AG08395 (cell line): ENCODE data around the gene TMEM45A.
A peak's percentile ranks its signal among the peaks of the same experiment; 100 is the strongest.
"Not testable (repeated sequence)": the region's sequence is repeated elsewhere in the genome, so short reads cannot be mapped to it uniquely, and the experiment has no call there.

Source experiments
- DNase-seq: peaks from one replicate; pipeline ENCODE4 v3.0.0; 2012; ENCODE audit warnings: mixed read lengths, low spot score

TMEM45A gene

DNA sequence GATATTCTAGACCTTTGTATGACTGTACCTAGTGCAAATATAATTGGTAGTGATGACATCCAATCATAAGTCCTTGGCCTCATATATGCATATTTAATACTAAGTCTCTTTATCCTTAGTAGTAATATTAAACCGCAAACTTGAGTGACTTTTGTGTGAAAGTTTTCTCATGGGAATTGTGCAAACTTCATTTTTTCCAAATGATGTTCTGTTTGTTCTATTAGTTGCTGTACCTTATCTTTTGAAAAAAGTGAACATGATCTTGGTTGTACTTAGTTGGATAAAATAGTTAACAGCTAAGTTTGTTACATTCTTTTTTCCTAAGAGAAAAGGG, 43.2 kb downstream of the TMEM45A start:
- DNase-seq, result no peak

DNA sequence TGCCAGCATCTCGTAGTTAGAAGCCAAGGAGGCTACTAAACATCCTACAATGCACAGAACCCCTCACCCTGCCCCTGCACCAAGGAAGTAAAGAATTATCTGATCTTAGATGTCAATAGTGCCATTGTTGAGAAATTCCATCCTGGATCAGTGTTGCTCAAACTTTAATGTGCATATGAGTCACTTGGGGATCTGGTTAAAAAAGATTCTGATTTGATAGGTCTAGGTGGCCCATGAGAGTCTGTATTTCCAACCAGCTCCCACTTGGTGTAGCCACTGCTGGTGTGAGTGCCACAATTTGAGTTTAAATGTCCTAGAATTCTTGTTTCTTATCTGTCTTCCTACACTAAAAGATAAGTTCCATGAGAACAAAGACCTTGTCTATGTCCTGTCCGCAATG, 43.7 kb downstream of the TMEM45A start:
- DNase-seq, result no peak

GRCh38 chr3:100537646-100538338, 45.4 kb downstream of the TMEM45A start:
- DNase-seq, result no peak

GRCh38 chr3:100538339-100538706, 45.9 kb downstream of the TMEM45A start:
- no peak for DNase-seq

DNA sequence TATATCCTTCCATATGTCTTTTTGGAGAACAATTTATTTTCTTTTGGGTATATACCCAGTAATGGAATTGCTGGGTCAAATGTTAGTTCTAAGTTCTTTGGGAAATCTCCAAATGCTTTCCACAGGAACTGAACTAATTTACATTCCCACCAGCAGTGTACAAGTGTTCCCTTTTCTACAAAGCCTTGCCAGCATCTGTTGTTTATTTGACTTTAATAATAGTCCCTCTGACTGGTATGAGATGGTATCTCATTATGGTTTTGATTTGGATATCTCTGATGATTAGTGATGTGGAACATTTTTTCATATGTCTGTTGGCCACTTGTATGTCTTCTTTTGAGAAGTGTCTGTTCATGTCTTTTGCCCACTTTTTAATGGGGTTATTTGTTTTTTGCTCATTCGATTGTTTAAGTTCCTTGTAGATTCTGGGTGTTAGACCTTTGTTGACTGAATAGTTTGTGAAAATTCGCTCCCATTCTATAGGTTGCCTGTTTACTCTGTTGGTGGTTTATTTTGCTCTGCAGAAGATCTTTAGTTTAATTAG, 48.4 kb downstream of the TMEM45A start:
- DNase-seq, result no peak

DNA sequence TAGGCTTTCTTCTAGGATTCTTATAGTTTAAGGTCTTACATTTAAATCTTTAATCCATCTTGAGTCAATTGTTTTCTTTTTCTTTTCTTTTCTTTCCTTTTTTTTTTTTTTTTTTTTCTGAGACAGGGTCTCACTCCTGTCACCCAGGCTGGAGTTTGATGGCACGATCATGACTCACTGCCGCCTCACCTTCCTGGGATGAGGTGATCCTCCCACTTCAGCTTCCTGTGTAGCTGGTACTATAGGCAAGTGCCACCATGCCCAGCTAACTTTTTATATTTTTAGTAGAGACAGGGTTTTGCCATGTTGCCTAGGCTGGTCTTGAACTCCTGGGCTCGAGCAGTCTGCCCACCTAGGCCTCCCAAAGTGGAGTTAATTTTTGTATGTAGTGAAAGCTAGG, 49.0 kb downstream of the TMEM45A start:
- DNase-seq, result not testable (repeated sequence)

DNA sequence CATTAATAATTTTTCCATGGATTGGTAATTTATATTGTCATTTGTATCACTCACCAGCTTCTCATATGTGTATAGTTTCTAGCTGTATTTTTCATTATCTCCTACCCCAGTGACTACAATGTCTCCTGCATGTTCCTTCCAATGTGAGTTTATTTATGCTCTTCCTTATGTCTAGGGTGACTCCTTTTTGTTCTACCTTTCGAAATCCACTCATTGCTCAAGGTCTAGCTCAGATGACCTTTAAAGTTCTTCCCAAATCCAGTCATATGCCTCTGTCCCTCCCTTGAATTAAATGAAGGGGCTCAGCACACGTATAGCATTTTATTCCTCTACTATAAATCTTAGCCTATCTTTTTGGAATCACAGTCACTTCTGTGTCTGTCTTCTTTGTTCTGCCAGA, 53.0 kb downstream of the TMEM45A start:
- no peak for DNase-seq

DNA sequence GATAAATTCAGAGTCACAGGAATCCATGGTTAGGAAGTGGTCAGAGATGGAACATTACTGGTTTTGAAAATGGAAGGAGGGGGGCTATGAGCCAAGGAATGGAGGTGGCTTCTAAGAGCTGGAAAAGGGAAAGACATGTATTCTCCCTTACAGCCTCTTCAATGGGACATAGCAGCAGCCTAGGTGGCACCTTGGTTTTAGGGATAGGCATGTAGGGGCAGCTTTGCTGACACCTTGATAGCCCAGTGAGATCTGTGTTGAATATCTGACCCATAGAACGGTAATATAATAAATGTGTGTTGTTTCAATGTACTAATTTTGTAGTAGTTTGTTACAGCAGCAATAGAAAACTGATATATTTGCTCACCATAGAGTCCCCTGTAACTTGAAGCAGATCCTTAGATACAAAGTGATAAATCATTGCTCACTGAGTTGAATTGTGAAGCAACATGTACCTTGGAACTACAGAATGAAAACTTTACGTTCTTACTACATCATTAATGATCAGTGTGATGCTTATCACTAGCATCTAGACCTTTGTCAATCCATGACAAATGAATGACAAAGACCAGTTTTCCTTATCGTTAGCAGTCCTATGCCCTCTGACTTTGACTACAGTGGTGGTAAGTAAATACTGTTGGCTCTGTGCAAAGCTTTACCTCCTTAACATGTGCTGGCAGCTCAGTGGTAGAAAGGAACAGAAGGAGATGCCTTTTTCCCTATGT, 53.8 kb downstream of the TMEM45A start:
- no peak for DNase-seq

DNA sequence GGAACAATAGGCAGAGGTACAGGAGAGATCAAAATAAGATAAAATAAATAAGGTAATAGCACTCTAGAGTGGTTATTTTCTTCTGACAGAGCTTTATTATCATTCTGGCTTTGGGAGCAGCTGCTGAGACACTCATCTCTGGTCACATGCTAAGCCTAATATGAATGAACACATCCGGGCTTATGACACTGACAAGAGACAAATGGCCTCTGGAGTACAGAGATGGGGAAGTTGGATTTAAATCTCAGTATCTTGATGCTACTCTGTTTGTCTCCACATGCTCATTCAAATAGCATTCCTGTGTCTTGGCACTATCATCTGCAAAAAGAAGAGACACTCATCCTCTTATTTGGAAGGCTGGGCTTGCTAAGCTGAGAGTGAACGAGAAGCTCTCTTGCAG, 55.6 kb downstream of the TMEM45A start:
- DNase-seq, result no peak

DNA sequence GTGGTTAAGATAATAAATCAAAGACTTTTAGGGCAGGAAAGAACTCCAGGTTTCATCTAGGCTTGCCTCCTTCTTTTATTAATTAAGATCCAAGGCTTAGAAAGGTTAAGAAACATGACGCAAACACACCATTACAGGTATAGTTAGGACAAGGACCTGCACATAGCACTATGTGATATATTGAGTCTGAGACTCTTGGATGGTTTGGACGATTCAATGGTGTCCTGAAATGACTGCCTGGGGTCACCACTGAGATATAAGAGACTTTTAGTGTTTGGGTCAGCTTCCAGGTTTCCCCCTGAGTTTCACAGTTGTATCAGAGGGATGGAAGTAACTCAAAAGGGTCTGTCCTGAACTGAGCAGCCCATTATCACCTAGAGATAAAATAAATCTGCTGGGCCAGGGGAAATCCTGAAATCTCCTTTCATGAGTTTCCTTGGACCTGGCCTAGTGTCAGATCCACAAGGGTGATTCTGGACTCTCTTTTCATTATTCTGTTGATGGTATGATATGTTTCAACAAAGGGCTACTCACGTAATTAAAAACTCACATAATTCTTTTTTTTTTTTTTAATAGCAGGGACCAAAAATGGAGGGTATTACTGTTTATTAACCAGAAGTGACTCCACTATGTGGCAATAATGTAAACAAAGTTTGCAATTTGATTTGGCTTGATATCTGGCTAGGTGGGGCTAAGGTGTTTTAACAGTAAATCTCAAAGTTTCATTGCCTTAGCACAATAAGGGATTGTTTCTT, 61.4 kb downstream of the TMEM45A start:
- no peak for DNase-seq

DNA sequence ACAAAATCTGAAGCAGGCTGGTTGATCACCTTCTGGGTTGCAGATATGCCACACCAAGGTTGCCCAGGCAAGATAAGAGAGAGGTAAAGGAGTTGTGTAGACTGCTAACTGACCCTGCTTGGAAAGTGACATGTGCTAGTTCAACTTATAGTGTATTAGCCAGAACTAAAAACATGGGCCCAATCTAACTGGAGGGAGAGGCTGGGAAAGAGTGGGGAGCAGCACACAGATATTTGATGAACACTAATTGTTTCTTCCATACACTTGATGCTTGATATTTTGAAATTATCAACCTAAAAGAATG, 61.9 kb downstream of the TMEM45A start:
- no peak for DNase-seq

- DNase-seq, result peak; percentile 50
Measured at GRCh38 chr3:100556673-100557310, 64.4 kb downstream of the TMEM45A start.

DNA sequence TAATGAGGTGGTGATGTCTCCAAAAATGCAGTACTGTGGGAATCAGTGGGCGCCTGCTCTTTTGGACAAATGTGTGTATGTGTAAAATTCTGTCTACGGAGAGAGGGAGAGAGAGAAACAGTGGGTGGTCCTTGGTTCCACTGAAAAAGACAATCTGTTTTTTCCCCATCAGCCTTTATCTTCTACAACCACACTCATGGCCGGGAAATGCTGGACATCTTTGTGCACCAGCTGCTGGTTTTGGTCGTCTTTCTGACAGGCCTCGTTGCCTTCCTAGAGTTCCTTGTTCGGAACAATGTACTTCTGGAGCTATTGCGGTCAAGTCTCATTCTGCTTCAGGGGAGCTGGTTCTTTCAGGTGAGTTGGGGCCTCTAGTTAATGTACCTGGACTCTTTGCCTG, 65.8 kb downstream of the TMEM45A start:
- DNase-seq, result no peak

- DNase-seq, result no peak
Measured at GRCh38 chr3:100560426-100560825, 68.0 kb downstream of the TMEM45A start.

DNA sequence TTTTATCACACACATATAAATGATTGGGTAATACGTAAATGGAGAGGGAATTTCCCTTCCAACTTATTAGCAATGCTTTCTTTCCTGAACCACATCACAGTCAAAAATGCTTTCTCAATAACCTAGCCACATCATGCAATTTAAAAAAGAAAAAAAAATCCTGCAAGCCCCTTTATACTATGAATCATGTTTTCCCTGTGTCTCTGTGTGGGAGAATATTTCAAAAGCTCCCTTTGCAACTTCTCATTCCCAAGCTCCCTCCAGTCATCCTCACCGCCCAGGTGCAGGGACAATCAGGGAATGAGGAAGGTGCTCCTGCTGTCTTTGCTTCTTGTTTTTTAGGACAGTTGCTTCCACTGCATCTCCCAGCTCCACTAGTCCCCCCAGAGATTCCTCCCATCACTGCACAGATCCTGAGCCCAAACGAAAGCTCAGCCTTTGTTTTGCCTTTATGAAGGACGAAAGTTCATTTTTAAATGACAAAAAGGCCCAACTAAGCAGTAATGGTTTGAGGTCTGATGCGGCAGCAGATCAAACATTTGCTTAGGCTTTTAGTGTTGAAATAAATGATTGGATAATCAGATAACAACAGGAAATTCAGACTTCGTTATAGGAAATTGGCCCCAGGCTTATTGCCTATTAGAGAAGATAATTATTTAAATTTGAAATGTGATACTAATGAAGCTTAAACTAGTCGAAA, 69.2 kb downstream of the TMEM45A start:
- peak; percentile 43 for DNase-seq

DNA sequence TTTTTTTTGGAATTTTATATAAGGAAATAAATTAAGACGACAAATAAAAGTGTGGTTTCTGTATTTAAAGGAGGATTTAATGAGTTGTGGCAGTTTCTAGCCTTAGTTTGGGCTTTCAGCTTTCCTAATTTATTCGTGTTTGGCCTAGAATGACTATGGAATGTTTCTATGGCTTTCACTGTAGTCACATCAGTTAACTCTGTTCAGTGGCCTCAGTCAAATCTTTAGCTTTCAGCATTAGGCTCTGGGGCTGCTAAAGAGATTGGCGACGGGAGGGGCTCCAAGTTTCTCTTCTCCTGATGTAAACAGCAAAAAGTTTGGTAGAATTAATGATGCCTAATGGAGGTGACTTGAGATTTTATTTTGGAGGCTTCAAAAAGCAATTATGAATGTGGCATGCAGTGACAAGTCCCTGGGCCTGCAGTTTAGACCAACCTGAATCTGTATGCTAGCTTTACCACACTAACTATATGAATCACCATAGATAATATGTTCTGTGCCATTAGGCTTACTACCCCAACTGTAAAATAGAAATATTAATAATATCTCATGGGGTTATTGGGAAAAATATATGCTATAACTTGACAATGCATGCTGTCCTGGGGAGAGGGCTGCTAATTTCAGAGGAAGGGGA, 69.9 kb downstream of the TMEM45A start:
- DNase-seq, result no peak

- DNase-seq, result no peak
Measured at GRCh38 chr3:100563228-100563627, 70.8 kb downstream of the TMEM45A start.

DNA sequence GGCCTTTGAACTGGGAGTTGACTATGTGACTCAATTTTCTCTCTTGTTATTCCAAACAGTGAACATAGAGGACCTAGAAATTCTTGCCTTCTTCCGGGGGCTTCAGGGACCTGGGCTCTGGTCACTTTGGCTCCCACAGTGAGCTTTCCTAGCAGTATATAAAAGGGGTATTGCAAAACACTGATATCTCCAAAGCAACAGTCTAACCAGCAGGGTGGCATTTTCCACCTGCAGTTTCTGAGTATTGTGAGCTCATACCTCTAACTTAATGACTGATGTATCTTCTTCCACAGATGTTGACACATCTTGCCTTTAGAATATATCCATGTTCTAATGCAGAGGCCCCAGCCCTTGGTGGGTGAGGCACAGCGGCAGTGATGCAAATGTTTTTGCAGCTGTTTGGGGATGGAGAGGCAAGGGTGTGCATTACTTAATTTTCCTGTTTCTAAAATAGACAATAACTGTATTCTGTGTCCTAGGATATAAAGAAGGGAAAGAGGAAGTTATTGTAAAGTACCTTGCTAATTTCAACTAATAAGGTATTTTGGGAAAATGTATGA, 71.3 kb downstream of the TMEM45A start:
- no peak for DNase-seq

DNA sequence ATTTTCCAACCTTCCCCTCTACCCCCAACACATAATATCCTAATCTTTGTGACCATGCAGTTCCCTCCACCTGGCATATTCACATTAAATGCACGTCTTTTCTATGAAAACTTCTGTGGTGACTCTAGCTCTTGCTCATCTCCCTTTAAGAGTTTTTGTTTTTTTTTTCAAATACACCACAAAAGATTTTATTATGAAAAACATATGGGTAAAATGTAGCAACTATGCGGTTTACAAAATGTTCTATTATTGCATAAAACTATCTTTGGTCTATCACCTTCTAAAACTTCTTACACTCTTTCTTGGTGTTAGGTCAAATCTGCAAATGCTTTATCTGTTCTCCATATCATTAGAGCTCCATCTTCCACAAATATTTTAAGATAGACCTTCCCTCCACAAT, 78.4 kb downstream of the TMEM45A start:
- DNase-seq, result no peak

- DNase-seq, result no peak
Measured at GRCh38 chr3:100574536-100574935, 82.1 kb downstream of the TMEM45A start.

- no peak for DNase-seq
Measured at GRCh38 chr3:100575704-100576103, 83.3 kb downstream of the TMEM45A start.
